ENCODE results near the gene MASP2.
A peak's percentile ranks its signal among the peaks of the same experiment; 100 is the strongest.

DNA sequence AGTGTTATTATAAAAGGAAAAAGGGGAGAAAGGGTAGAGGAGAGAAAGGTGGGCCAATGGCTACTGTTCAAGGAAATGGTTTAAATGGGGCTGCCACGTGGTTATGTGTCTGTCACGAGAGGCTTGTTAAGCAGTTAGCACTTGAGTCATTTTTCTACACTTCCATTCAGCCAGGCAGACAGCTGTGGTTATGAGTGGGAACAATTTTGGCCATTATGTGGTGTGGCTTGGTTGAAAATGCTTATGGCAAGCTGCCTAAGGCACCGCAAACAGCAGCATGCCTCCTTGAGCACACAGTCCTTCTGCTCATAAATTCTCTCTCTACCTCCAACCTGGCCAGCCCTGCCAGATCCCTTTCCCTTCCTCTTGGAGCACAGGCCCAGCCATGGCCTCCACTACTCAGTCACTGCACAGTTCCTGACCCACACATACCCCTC is 15.9 kb upstream of the MASP2 start:
- TF ChIP-seq EZH2 (IDR thresholded peaks at IDR 0.05; ENCODE audit: insufficient read depth, poor library complexity, severe bottlenecking) (no peak), EZH2phosphoT487 (IDR thresholded peaks at IDR 0.05; ENCODE audit: insufficient read depth, low read depth) (0 out of 2 replicates have a peak, but pooled peaks have one; percentile 71)

All from GM23248 (cell line).